Transverse colon (tissue), 4 donors: ENCODE results near the gene OXGR1. TPM values are rescaled to one million over a fixed set of nuclear protein-coding genes. Genes with fewer than 3 reads are reported as not detected.
"Not testable (repeated sequence)": the region's sequence is repeated elsewhere in the genome, so short reads cannot be mapped to it uniquely, and the experiment has no call there.

Experiments used
- DNase-seq: peaks from one replicate; pipeline ENCODE4 v3.0.0-alpha.2; 2019
- H3K27ac ChIP-seq, 4 donors: fragments of 200-600 bp; sonication (generic); 2 replicates each; pipeline ENCODE4 v1.5.1; 2016 to 2018; ENCODE audit warnings: inconsistent platforms in 4 of 4
- H3K27me3 ChIP-seq: fragments of 200-600 bp; sonication (generic); 2 replicates; pipeline ENCODE4 v1.5.1; 2017; ENCODE audit warnings: inconsistent platforms
- H3K36me3 ChIP-seq, 4 donors: fragments of 200-600 bp; sonication (generic); 2 replicates each; pipeline ENCODE4 v1.5.1; 2017 to 2019; ENCODE audit warnings: inconsistent platforms in 4 of 4
- H3K4me1 ChIP-seq, 4 donors: fragments of 200-600 bp; sonication (generic); 2 replicates each; pipeline ENCODE4 v1.5.1; 2017 to 2020; ENCODE audit warnings: inconsistent platforms in 4 of 4
- H3K4me3 ChIP-seq, 4 donors: fragments of 200-600 bp; sonication (generic); 1 replicate in 1 of 4; 2 replicates in 3 of 4; pipeline versions ENCODE4 v1.5.1 to v1.6.1; 2017 to 2019; ENCODE audit warnings: inconsistent platforms in 4 of 4
- H3K9me3 ChIP-seq, 2 donors: fragments of 200-600 bp; sonication (generic); 2 replicates each; pipeline ENCODE4 v1.5.1; 2017 to 2019; ENCODE audit warnings: inconsistent platforms in 2 of 2
- EP300 ChIP-seq: sonication (generic); formaldehyde crosslinking; IDR thresholded peaks from one replicate; pipeline ENCODE4 v1.6.1; 2017; ENCODE audit warnings: antibody characterized with exemption, low read depth
- POLR2A ChIP-seq: fragments of 450-650 bp; IDR thresholded peaks from one replicate; pipeline ENCODE4 v1.6.1; 2016; ENCODE audit warnings: antibody characterized with exemption, mild to moderate bottlenecking, moderate library complexity
- POLR2AphosphoS5 ChIP-seq, 3 donors: sonication (generic); formaldehyde crosslinking; IDR thresholded peaks; one replicate each; pipeline ENCODE4 v1.6.1; 2016; ENCODE audit warnings: antibody characterized with exemption in 3 of 3
- WGBS, 2 donors: methylation state at CpG; one replicate each; pipeline ENCODE4 v1.1.5; 2018; ENCODE audit warnings: low coverage in 1 of 2; 5-methylcytosine and 5-hydroxymethylcytosine counted together
- in situ Hi-C, 4 donors: fragments of 200-750 bp; cut with MboI; loops; one replicate each; pipeline versions ENCODE4 v1.15.0 to v1.15.1; 2017; ENCODE audit warnings: low sequenced_read_pairs in 3 of 4, low pct_ligation_motif_present in 1 of 4, low pct_unique_long_range_greater_than_20kb in 1 of 4
- intact Hi-C: fragments of 100-400 bp; cut with DNase I; formaldehyde crosslinking; loops from one replicate; pipeline ENCODE4 v1.15.1; 2023; ENCODE audit warnings: low total_unique reads
- total RNA-seq, 4 donors: library from RNA; depleted of rRNA; stranded (reverse); fragments of >200 nt; gene quantifications; one replicate each; pipeline ENCODE4 v1.1.0, GENCODE V29; 2016
- TF ChIP-seq, protein P1 (sequence below), 5 experiments: fragments of 200-600 bp in 3 of 5; fragments of 450-650 bp in 2 of 5; sonication (generic) in 3 of 5; IDR thresholded peaks; 1 replicate in 2 of 5; 2 replicates in 3 of 5; pipeline ENCODE4 v1.5.1; 2016 to 2017; ENCODE audit warnings: antibody characterized with exemption in 5 of 5, inconsistent platforms in 3 of 5, mild to moderate bottlenecking in 2 of 5, moderate library complexity in 1 of 5

The OXGR1 gene
- total RNA-seq, 4 donors from 2014 or later, result 2.0 to 2.5 TPM; not detected in 2

DNA sequence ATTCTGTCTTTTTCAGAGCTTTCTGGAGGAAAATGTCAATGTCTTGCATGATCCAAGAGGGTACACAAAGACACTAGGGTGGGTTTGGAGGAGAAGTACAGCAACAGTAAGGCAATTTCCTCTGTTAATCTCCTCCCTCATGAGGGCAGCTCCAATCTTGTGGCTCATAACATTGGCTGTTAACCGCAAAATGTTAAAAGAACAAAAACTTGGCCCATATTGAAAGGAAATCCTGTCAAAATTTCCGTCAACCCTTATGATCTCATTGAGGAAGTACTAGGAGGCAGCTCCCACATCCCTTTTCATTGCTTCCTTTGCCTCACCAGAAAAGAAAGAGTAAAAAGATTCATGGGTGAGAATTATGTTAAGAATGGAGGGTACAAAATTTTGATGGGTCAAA is 11.6 kb downstream of the OXGR1 start:
- Histone ChIP-seq H3K36me3 (no peaks in the 10 kb centered on the region), H3K27me3 (no peaks in the 10 kb centered on the region), H3K4me1 (peaks cover 0 to 11% (median 4%) of the 10 kb centered on the region in 4 donors), H3K27ac (peak overlapping the region in 3 of 4 donors; percentile 5 to 66 (median 56)), H3K9me3 (peaks cover 0 to 3% of the 10 kb centered on the region in 2 donors), H3K4me3 (no peak overlapping the region)
- TF ChIP-seq, protein P1, sequence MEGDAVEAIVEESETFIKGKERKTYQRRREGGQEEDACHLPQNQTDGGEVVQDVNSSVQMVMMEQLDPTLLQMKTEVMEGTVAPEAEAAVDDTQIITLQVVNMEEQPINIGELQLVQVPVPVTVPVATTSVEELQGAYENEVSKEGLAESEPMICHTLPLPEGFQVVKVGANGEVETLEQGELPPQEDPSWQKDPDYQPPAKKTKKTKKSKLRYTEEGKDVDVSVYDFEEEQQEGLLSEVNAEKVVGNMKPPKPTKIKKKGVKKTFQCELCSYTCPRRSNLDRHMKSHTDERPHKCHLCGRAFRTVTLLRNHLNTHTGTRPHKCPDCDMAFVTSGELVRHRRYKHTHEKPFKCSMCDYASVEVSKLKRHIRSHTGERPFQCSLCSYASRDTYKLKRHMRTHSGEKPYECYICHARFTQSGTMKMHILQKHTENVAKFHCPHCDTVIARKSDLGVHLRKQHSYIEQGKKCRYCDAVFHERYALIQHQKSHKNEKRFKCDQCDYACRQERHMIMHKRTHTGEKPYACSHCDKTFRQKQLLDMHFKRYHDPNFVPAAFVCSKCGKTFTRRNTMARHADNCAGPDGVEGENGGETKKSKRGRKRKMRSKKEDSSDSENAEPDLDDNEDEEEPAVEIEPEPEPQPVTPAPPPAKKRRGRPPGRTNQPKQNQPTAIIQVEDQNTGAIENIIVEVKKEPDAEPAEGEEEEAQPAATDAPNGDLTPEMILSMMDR (IDR thresholded peaks at IDR 0.05), result no peak
- TF ChIP-seq POLR2A (no peak), POLR2AphosphoS5 (IDR thresholded peaks at IDR 0.05) (no peak), EP300 (no peak)
- WGBS, 2 donors, result 39 to 41% methylated on average over 2 of the region's 2 CpGs
- intact Hi-C loops, result no loop called here
- no peak for DNase-seq
- in situ Hi-C loops, result no loop called here

DNA sequence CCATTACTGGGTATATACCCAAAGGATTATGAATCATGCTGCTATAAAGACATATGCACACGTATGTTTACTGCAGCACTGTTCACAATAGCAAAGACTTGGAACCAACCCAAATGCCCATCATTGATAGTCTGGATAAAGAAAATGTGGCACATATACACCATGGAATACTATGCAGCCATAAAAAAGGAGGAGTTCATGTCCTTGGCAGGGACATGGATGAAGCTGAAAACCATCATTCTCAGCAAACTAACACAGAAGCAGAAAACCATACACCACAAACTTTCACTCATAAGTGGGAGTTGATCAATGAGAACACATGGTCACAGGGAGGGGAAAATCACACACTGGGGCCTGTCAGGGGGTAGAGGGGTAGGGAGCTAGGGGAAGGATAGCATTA is 14.4 kb downstream of the OXGR1 start:
- H3K27ac ChIP-seq, DNase-seq, H3K9me3 ChIP-seq, H3K4me3 ChIP-seq, intact Hi-C loops, H3K27me3 ChIP-seq, in situ Hi-C loops, H3K36me3 ChIP-seq: not testable (repeated sequence)
- 96% methylated on average over 1 of the region's 1 CpG; no CpG with 5 or more reads in 1 of the 2 donors for WGBS, 2 donors
- H3K4me1 ChIP-seq, result peaks cover 0 to 11% (median 4%) of the 10 kb centered on the region in 4 donors

DNA sequence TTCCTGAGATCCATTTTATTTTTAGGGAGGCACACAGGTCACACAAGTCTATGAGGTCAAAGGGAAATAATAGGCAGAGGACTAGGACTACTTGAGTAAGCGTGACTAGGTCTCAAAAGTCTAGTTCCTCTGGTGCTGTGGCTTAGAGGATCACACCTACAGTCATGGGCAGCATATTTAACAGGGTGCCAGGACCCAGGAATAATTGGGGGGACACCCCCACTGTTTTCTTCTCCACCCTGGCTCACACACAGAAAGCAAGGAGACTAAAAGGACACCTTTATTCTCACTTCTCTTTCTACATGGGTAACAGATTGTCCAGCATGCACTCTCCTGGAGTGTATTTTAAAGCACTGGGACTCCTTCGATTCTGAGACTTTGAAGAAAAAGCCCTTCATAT is 26.2 kb downstream of the OXGR1 start:
- 81 to 100% methylated on average over 1 to 2 of the region's 2 CpGs for WGBS, 2 donors
- in situ Hi-C loops (loop anchor here in 1 of 4 donors (25.0 kb wide), 1 partner anchor 931 kb away; no protein-coding TSS in a partner anchor), intact Hi-C loops (no loop called here)
- no peak for DNase-seq
- no peaks in the 10 kb centered on the region for H3K4me1 ChIP-seq
- no peak overlapping the region for H3K4me3 ChIP-seq
- H3K9me3 ChIP-seq, result peaks cover 24 to 31% of the 10 kb centered on the region in 2 donors
- TF ChIP-seq POLR2A (no peak), POLR2AphosphoS5 (IDR thresholded peaks at IDR 0.05) (no peak), EP300 (no peak)
- TF ChIP-seq, protein P1 (IDR thresholded peaks at IDR 0.05), result no peak
- no peaks in the 10 kb centered on the region for H3K27me3 ChIP-seq
- H3K27ac ChIP-seq, result no peak overlapping the region
- H3K36me3 ChIP-seq, result no peaks in the 10 kb centered on the region

DNA sequence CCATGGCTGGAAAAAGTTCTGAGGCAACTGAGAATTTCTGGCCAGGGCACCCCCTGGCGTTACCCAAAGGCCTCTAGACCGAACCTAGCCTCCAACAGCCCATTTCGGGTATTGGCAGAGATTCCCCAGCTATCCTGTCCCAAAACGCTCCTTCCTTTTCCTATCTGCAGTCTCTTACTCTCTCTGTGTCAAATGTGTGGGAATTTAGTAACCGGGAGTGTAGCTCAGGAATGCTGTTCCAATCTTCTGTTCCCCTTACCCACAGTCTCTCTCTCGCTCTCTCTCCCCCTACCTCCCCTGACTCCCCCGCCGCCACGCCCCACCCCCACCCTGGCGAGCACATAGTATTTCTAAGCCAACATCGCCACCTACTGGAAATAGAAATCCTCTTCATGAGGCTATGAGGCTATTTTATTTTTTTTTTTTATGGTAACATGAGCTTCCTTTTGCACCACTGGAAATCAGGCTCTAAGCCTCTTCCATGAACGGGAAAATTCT is 27.0 kb downstream of the OXGR1 start:
- in situ Hi-C loops (loop anchor here in 1 of 4 donors (25.0 kb wide), 1 partner anchor 930 kb away; no protein-coding TSS in a partner anchor), intact Hi-C loops (no loop called here)
- Histone ChIP-seq H3K27me3 (no peaks in the 10 kb centered on the region), H3K36me3 (no peaks in the 10 kb centered on the region), H3K27ac (no peak overlapping the region), H3K4me3 (no peak overlapping the region), H3K9me3 (peaks cover 24 to 31% of the 10 kb centered on the region in 2 donors), H3K4me1 (no peaks in the 10 kb centered on the region)
- 80 to 84% methylated on average over 8 to 12 of the region's 12 CpGs for WGBS, 2 donors
- TF ChIP-seq, protein P1 (IDR thresholded peaks at IDR 0.05), result peak in 1 of 5 experiments; percentile 3
- no peak for TF ChIP-seq POLR2A
- no peak for DNase-seq
